DMS53 treated with DMSO at 0.1 percent for 48 hours (cell line): ENCODE results near the gene LRRC10.

ENCODE experiments used
- DNase-seq: peaks from one replicate; lab custom pipeline; 2025; ENCODE audit not compliant: unreplicated experiment; lab: John Stamatoyannopoulos, UW

The LRRC10 gene

DNA sequence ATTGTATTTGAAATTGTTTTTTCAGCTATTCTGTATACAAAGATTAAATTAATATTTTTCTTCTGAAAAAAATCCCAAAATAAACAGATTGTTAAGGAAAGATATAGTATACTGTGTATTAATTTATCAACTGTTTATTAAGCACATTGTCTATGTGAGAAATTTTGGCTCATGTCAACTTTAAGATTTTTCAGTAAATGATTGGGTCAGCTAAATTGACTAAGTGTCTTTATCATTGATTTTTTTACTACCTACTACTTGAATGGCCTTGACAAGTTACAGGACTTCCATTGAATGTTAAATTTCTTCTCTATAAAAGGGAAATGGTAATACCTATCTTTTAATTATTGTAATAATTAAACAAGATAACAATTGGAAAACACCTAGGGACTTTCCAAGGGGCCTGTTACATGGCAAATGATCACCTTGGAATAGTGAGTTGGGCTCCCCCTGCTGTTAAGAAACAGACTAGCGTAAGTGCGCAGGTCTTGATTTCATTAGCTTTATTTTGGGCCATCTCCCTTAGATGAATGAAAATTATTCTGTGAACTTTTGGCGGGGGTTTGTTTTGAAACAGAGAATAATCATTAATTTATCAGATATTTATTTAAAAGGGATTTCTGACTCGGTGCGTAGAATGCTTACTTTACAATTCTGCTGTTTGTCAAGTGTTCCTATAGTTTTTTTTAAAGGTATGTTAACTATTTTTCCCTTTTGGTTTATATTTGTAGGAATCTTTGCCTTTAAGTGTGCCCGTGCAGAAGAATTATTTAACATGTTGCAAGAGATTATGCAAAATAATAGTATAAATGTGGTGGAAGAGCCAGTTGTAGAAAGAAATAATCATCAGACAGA lies 39.9 kb downstream of the LRRC10 start:
- DNase-seq, result peak; percentile 78

DNA sequence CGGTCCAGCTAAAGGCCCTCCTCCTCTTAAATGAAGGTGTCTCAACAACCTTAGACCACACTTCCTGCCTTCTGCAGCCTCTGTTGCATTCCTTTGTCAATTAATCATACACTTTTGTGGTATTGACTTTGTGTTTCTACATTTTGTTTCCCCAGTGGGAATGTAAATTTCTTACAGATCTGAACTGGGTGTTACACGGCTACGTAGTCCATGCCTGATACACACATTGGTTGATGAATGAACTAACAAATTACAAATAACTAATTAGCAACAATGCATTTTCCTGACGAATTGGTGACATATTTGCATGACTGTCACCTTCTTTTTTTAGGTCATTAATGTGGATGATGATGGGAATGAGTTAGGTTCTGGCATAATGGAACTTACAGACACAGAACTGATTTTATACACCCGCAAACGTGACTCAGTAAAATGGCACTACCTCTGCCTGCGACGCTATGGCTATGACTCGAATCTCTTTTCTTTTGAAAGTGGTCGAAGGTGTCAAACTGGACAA lies 40.6 kb downstream of the LRRC10 start:
- DNase-seq, result no peak

DNA sequence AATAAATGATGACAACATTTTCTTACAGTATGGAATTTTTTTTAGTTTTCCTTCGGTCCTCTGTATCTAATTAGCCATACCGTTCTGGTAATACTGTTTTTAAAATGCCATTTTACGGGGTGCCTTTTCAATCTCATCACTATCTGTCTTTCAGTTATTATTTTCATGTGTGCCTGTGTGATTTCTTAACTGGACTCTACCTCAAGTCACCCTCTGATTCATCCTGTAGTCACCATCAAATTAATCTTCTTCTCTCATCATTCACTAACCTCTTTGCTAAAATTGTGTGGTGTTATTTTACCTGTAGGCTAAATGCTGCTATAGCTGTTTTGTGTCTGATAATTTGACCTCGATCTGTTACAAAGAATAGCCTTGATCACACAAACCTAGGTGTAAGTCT lies 41.5 kb downstream of the LRRC10 start:
- DNase-seq, result no peak

DNA sequence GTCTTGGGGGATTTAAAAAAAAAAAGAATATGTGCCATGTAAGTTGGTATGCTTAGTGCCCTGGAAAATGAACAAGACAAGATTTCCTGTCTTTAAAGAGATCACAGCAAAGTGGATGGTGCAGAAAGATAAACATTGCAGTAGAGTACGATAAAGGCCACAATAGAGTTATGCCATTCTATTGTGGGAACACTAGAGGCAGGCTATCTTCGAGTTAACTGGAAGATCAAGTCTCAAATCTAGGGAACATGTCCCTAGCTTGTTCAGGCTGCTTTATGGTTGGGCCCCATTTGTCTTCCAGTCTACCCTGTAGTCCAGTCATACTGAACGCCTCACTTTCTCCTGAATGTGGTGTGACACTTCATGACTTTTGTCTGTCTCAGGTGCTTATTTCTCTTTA lies 44.1 kb downstream of the LRRC10 start:
- no peak for DNase-seq

DNA sequence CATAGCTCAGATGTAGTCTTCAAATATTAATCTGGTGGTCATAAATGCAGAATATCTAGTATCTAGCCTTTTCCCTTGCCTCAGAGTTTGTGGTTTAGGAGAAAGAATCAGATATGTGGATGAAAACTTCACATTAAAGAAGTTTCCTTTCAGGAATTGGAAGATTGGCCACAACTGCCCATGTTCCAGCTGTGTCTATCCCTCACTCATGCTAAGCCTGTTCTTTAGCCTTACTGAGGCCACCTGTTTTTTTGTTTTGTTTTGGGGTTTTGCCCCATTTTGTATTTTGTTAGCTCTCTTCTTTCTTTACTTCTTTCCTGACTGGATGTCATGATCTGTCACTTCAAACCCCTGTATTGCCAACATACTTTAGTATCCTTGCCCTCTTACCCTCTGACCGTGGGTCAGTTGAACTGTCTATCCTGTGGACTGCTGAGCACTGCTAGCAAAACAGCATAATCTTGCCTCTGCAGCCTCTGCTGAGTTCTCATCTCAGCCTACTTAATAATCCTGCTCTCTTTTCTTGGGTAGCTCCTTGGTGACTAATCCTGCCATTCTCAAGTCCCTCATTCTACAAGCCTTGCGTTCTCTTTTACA lies 47.4 kb downstream of the LRRC10 start:
- DNase-seq, result no peak
